HG02798 (cell line): ENCODE measurements around the gene FOXN3.

ENCODE experiments used
- ATAC-seq: cut with Tn5 transposase; IDR thresholded peaks from one replicate; pipeline ENCODE4 v1.9.1; 2021; ENCODE audit warnings: mild to moderate bottlenecking; ENCODE audit not compliant: unreplicated experiment, poor library complexity

The FOXN3 gene

GRCh38 chr14:89289477-89289876 is 127.6 kb downstream of the FOXN3 start:
- no peak for ATAC-seq

GRCh38 chr14:89288114-89288513 is 128.9 kb downstream of the FOXN3 start:
- ATAC-seq, result no peak

GRCh38 chr14:89284333-89285058 is 132.5 kb downstream of the FOXN3 start:
- no peak for ATAC-seq

GRCh38 chr14:89283327-89284060 is 133.5 kb downstream of the FOXN3 start:
- peak; percentile 96 for ATAC-seq

GRCh38 chr14:89282191-89282590 is 134.8 kb downstream of the FOXN3 start:
- no peak for ATAC-seq

GRCh38 chr14:89280600-89280999 is 136.4 kb downstream of the FOXN3 start:
- ATAC-seq, result no peak

GRCh38 chr14:89279649-89280232 is 137.3 kb downstream of the FOXN3 start:
- no peak for ATAC-seq

GRCh38 chr14:89277203-89277602 is 139.8 kb downstream of the FOXN3 start:
- no peak for ATAC-seq

- ATAC-seq, result peak; percentile 95
Measured at GRCh38 chr14:89276424-89276975, 140.5 kb downstream of the FOXN3 start.

- ATAC-seq, result peak; percentile 60
Measured at GRCh38 chr14:89270439-89271227, 146.4 kb downstream of the FOXN3 start.

GRCh38 chr14:89269404-89269803 is 147.6 kb downstream of the FOXN3 start:
- ATAC-seq, result no peak

GRCh38 chr14:89268514-89268913 is 148.5 kb downstream of the FOXN3 start:
- no peak for ATAC-seq

GRCh38 chr14:89267656-89268055 is 149.4 kb downstream of the FOXN3 start:
- ATAC-seq, result no peak

GRCh38 chr14:89267163-89267562 is 149.9 kb downstream of the FOXN3 start:
- ATAC-seq, result no peak

- ATAC-seq, result no peak
Measured at GRCh38 chr14:89266754-89267153, 150.3 kb downstream of the FOXN3 start.

- ATAC-seq, result no peak
Measured at GRCh38 chr14:89265234-89265633, 151.8 kb downstream of the FOXN3 start.

- no peak for ATAC-seq
Measured at GRCh38 chr14:89264196-89264800, 152.7 kb downstream of the FOXN3 start.

GRCh38 chr14:89262041-89262440 is 155.0 kb downstream of the FOXN3 start:
- ATAC-seq, result no peak

- no peak for ATAC-seq
Measured at GRCh38 chr14:89260898-89261297, 156.1 kb downstream of the FOXN3 start.
